K562 (cell line): ENCODE data around the gene KTN1. TPM values are rescaled to one million over a fixed set of nuclear protein-coding genes. Genes with fewer than 3 reads are reported as not detected.

Experiments
- ARID3B ChIP-seq: fragments of 250-450 bp; sonication (Bioruptor Pico); IDR thresholded peaks from 2 replicates; pipeline ENCODE4 v1.4.0; 2020; ENCODE audit warnings: borderline replicate concordance
- CREB5 ChIP-seq: fragments of 250-450 bp; sonication (Bioruptor Pico); IDR thresholded peaks from 2 replicates; pipeline ENCODE4 v1.5.0; 2020; ENCODE audit warnings: mild to moderate bottlenecking
- GABPA ChIP-seq: fragments of 200-800 bp; sonication (Bioruptor generic); conservative IDR thresholded peaks from 2 replicates; pipeline ENCODE4 v1.6.1; 2016; ENCODE audit warnings: low read depth, missing genetic modification characterization, missing compliant biosample characterization
- HBP1 ChIP-seq: fragments of 450-650 bp; formaldehyde crosslinking; IDR thresholded peaks from 2 replicates; pipeline ENCODE4 v1.4.0; 2022; ENCODE audit warnings: missing genetic modification characterization
- HLTF ChIP-seq: fragments of 450-650 bp; IDR thresholded peaks from 2 replicates; pipeline ENCODE4 v1.6.1; 2016
- MAX ChIP-seq: sonication (generic); formaldehyde crosslinking; IDR thresholded peaks from 2 replicates; pipeline ENCODE4 v1.9.0; 2022; ENCODE audit warnings: mild to moderate bottlenecking, missing genetic modification reagents
- MAZ ChIP-seq, 2 experiments: fragments of 450-650 bp in 1 of 2; sonication (generic) in 1 of 2; formaldehyde crosslinking; IDR thresholded peaks in 1 of 2; conservative IDR thresholded peaks in 1 of 2; 2 replicates each; pipeline versions ENCODE4 v1.4.0 to v1.5.0; 2020; ENCODE audit warnings: mild to moderate bottlenecking in 1 of 2, missing genetic modification reagents in 1 of 2
- MLX ChIP-seq, 2 experiments: fragments of 450-650 bp in 1 of 2; sonication (generic) in 1 of 2; formaldehyde crosslinking; conservative IDR thresholded peaks; 2 replicates each; pipeline versions ENCODE4 v1.4.0 to v1.8.1; 2020 to 2022; ENCODE audit warnings: mild to moderate bottlenecking in 1 of 2, missing genetic modification reagents in 1 of 2
- NFIC ChIP-seq: fragments of 450-650 bp; IDR thresholded peaks from 2 replicates; pipeline ENCODE4 v1.6.1; 2017; ENCODE audit warnings: mild to moderate bottlenecking, inconsistent platforms
- POLR2G ChIP-seq: fragments of 200-400 bp; formaldehyde crosslinking; IDR thresholded peaks from 2 replicates; pipeline ENCODE4 v1.6.1; 2017; ENCODE audit warnings: low read depth, mild to moderate bottlenecking, antibody characterized with exemption, low read length, moderate library complexity
- RBFOX2 ChIP-seq: fragments of 200-400 bp; formaldehyde crosslinking; IDR thresholded peaks from 2 replicates; pipeline ENCODE4 v1.6.1; 2017; ENCODE audit warnings: low read depth, mild to moderate bottlenecking, low read length, moderate library complexity
- SMARCA5 ChIP-seq: fragments of 450-650 bp; IDR thresholded peaks from 2 replicates; pipeline ENCODE4 v1.6.1; 2016
- ZNF766 ChIP-seq: fragments of 200-800 bp; sonication (Bioruptor generic); conservative IDR thresholded peaks from 2 replicates; pipeline ENCODE4 v1.6.1; 2016; ENCODE audit warnings: missing genetic modification characterization, missing compliant biosample characterization
- polyA plus RNA-seq, 8 experiments: library from polyadenylated mRNA; depleted of rRNA in 4 of 8; stranded (reverse) in 5 of 8; unstranded in 3 of 8; fragments of >200 nt; fragmentation: Nextera tagmentation in 2 of 8; fragmentation: Illumina TruSeq in 1 of 8; extraction: Ambion mirVana in 2 of 8; extraction: Trizol in 1 of 8; gene quantifications; 2 replicates each; pipeline versions ENCODE4 v1.2.1 to v1.2.3, GENCODE V29; 2011 to 2014; ENCODE audit warnings: inconsistent platforms in 1 of 8, missing spikeins in 1 of 8
- total RNA-seq, 7 experiments: library from RNA; depleted of rRNA in 6 of 7; stranded (reverse); fragments of >200 nt in 6 of 7; fragmentation: Illumina TruSeq in 2 of 7; extraction: Trizol in 2 of 7; gene quantifications; 2 replicates each; pipeline versions ENCODE4 v1.2.1 to v1.2.3, GENCODE V29; 2011 to 2021; ENCODE audit warnings: low replicate concordance in 1 of 7

The KTN1 gene
- total and polyA plus RNA-seq, 9 of the 15 experiments (the other 6 are each of a cell fraction or from before 2014, with no cell fraction given): 34.8 to 120 (median 63.6) TPM

- TF ChIP-seq RBFOX2: peak; percentile 51; the same call in 1 of the 2 replicates
- no peak for TF ChIP-seq HBP1 (CRISPR knock-in tag)
- peak; percentile 76 for TF ChIP-seq POLR2G
- peak; percentile 65 for TF ChIP-seq GABPA (tag)
- no peak; a peak in 2 of 4 replicates for TF ChIP-seq MAZ (CRISPR knock-in tag; conservative IDR thresholded peaks at IDR 0.05 in 1 of 2, IDR thresholded peaks at IDR 0.05 in 1 of 2)
- no peak for TF ChIP-seq ARID3B (CRISPR knock-in tag)
- TF ChIP-seq MLX (CRISPR knock-in tag; conservative IDR thresholded peaks at IDR 0.05): no peak
- no peak for TF ChIP-seq CREB5 (CRISPR knock-in tag)
- no peak for TF ChIP-seq HLTF
- no peak for TF ChIP-seq ZNF766 (CRISPR knock-in tag)
- peak; percentile 39 for TF ChIP-seq MAX (CRISPR knock-in tag)
- no peak for TF ChIP-seq SMARCA5
- no peak for TF ChIP-seq NFIC
Measured at GRCh38 chr14:55579724-55580469, at the start of gene KTN1 (continued).
